GM10248 (cell line): Measurements from ENCODE around the gene DMWD.

Experiments
- CTCF ChIA-PET: fragments of 300-600 bp; sonication (Branson Sonifier 250); formaldehyde crosslinking; extraction: SDS; loops from one replicate; lab custom pipeline; 2021; ENCODE audit warnings: antibody characterized with exemption; lab: Yijun Ruan, JAX
- POLR2A ChIA-PET: fragments of 350-650 bp; sonication (Branson Sonifier 250); formaldehyde crosslinking; extraction: SDS; loops from one replicate; lab custom pipeline; 2020; ENCODE audit warnings: antibody characterized with exemption; lab: Yijun Ruan, JAX
- DNase-seq: peaks from one replicate; pipeline ENCODE4 v3.0.0; 2012; ENCODE audit errors: extremely low spot score
- TF ChIP-seq, protein P1 (sequence below): IDR thresholded peaks from 2 replicates; pipeline ENCODE4 v1.5.1; 2012; ENCODE audit warnings: mild to moderate bottlenecking, low read depth; ENCODE audit errors: extremely low read depth, missing control alignments, control extremely low read depth

The DMWD gene

DNA sequence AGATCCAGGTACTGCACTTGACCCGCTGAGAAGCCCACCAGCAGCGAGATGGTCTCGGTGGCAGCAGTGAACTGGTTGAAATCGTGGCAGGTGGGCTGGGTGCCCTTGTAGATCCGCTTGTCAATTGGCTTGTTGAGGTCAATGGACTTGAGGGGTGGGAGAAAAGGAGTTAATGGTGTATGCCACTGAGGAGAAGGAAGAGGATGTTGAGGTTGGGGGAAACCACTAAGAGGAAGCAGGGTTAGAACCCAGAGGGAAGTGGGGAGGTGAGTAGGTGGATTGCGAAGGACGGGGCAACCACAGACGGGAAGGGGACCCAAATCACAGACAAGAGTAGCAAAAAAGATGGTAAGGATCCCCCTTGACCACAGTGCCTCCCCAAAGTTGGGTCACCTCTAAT is 1.7 kb downstream of the DMWD start:
- CTCF ChIA-PET: interaction anchor here (2.7 to 8.0 kb wide), 4 partner anchors 9 to 26 kb away, joined by 8 to 77 read pairs (median 17); partner anchors contain the start of genes DMPK and SIX5
- TF ChIP-seq, protein P1, sequence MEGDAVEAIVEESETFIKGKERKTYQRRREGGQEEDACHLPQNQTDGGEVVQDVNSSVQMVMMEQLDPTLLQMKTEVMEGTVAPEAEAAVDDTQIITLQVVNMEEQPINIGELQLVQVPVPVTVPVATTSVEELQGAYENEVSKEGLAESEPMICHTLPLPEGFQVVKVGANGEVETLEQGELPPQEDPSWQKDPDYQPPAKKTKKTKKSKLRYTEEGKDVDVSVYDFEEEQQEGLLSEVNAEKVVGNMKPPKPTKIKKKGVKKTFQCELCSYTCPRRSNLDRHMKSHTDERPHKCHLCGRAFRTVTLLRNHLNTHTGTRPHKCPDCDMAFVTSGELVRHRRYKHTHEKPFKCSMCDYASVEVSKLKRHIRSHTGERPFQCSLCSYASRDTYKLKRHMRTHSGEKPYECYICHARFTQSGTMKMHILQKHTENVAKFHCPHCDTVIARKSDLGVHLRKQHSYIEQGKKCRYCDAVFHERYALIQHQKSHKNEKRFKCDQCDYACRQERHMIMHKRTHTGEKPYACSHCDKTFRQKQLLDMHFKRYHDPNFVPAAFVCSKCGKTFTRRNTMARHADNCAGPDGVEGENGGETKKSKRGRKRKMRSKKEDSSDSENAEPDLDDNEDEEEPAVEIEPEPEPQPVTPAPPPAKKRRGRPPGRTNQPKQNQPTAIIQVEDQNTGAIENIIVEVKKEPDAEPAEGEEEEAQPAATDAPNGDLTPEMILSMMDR: no peak
- DNase-seq: no peak
- POLR2A ChIA-PET: no interaction called here

DNA sequence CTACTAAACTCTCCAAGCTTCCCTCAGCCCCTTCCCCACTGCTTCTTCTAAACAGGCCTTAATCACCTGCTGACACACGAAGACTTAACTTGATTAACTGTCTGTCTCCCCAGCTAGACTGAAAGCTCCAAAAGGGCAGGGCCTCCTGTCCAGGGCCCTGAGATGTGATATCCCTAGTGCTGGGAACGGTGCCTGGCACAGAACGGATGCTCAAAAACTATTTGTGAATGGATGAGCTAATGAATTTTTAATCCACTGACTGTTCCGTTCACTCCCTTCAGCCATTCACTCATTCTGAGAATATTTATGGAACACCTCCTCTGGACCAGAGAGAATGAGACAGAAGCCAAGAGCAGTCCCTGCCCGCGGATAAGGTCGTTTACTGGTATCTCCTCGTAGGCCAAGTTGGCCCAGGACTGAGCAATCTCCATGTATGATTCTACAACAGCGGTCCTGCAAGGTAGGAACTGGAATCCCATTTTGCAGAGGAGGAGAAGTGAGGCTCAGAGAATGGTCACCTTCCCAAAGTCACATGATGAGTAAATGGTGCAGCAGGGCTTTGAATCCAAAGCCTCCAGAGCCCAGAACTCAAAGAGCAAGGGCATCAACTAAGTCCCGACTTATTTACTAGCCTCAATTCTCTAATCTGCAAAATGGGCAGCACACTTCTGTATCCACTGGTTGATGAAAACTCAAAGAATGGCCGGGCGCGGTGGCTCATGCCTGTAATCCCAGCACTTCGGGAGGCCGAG is 3.4 kb downstream of the DMWD start:
- TF ChIP-seq, protein P1: no peak
- CTCF ChIA-PET: interaction anchor here (1.1 to 3.2 kb wide), 6 partner anchors 10 to 28 kb away, joined by 3 to 16 read pairs (median 5); partner anchors contain the start of gene SIX5
- POLR2A ChIA-PET: no interaction called here

DNA sequence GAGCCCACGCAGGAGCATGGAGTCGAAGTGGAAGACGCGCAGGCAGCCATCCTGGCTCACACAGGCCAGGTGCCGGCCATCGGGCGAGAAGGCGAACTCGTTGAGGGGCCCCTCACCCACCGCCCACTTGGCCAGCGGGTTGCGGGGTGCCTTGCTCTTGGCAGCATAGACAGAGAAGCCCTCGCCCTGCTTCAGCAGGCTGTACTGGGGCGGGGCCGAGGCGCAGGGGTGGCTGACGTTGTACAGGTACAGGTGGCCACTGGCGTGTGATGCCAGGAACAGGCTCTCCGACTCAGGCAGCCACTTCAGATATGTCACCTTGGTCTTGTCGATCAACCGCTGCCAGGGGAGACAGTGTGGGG is 6.1 kb downstream of the DMWD start:
- ChIA-PET POLR2A (no interaction called here), CTCF (interaction anchor here (1.1 kb wide), 1 partner anchor 16 kb away, joined by 3 read pairs; no protein-coding TSS in a partner anchor)
- no peak for DNase-seq
- TF ChIP-seq, protein P1: no peak

More for the DNA sequence above, 3.4 kb downstream of the DMWD start:
- DNase-seq: no peak

DNA sequence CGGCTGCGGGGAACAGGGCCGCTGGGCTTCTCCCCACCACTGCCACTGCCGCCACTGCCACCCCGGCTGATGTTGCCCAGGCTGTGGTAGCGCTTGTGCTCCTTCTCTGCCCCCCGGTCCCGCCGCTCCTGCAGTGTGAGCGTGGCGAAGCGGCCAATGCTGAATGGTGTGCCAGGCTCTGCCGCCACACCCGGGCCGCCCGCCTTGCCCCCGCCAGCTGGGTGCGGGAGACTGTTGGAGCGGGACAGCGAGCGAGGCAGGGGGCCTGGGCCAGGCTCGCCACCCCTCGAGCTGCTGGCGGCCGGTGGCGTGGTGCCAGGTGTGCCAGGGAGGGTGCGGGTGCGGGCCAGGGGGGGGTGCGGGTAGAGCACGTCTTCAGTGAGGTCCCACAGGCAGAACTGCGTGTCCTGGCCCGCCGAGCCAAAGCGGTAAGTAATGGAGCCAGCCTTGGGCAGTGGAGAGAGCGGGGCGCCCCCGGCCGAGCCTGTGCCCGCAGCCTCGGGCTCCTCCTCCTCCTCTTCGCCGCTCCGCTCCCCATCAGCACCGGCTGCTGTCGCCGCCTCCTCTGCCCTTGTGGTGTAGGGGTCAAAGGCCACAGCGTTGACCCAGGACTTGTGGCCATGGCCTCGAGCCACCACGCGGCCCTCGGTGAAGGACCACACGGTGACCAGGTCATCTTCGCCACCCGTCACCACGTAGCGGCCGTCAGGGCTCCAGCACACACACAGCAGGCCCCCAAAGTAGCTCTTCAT is 6.7 kb downstream of the DMWD start:
- POLR2A ChIA-PET: no interaction called here
- DNase-seq: no peak
- CTCF ChIA-PET: interaction anchor here (1.1 to 1.8 kb wide), 3 partner anchors 14 to 31 kb away, joined by 3 to 9 read pairs (median 6); no protein-coding TSS in a partner anchor
- TF ChIP-seq, protein P1: no peak

DNA sequence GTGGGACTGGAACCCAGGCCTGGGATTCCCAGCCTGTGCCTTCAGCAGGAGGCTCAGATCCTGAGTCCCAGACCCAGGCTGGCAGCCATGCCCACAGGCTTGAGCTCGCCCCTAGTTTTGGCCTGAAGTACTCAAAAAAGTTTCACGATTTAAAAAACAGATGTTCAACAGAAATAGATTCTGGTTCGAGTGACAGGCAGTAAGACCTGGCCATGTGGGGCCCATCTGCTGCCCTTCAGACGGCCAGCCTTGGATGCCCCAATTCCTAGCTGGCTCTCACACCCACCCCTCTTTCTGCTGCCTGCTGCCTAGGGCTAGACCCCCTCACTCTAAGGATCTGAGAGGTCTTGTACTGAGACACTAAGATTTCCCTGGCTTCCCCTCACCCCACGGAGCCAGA is 7.5 kb downstream of the DMWD start:
- POLR2A ChIA-PET: no interaction called here
- TF ChIP-seq, protein P1: no peak
- CTCF ChIA-PET: interaction anchor here (1.6 to 1.8 kb wide), 2 partner anchors 14 to 32 kb away, joined by 6 to 9 read pairs; no protein-coding TSS in a partner anchor
- DNase-seq: no peak

- DNase-seq: no peak
- ChIA-PET CTCF (interaction anchor here (0.6 to 1.8 kb wide), 3 partner anchors 15 to 33 kb away, joined by 3 to 9 read pairs (median 6); partner anchors contain the start of gene SIX5), POLR2A (no interaction called here)
- TF ChIP-seq, protein P1: no peak
Measured at GRCh38 chr19:45784096-45784495, 8.5 kb downstream of the DMWD start.
